HepG2 (cell line): ENCODE measurements around the gene IRF2. TPM values are rescaled to one million over a fixed set of nuclear protein-coding genes. Genes with fewer than 3 reads are reported as not detected.

Experiments used
- ARNTL ChIP-seq: sonication (generic); formaldehyde crosslinking; IDR thresholded peaks from 2 replicates; pipeline ENCODE4 v1.4.0; 2020; ENCODE audit warnings: mild to moderate bottlenecking, missing genetic modification reagents
- GABPB1 ChIP-seq: IDR thresholded peaks from 2 replicates; pipeline ENCODE4 v1.6.1; 2016; ENCODE audit warnings: mild to moderate bottlenecking, missing genetic modification reagents, moderate library complexity, missing compliant biosample characterization
- KDM5A ChIP-seq: fragments of 200-600 bp; sonication (generic); IDR thresholded peaks from 2 replicates; pipeline ENCODE4 v1.7.0; 2018; ENCODE audit warnings: antibody characterized with exemption, mild to moderate bottlenecking, low read length, borderline replicate concordance
- KLF15 ChIP-seq: sonication (generic); formaldehyde crosslinking; IDR thresholded peaks from 2 replicates; pipeline ENCODE4 v1.8.1; 2023; ENCODE audit warnings: borderline replicate concordance, mild to moderate bottlenecking, inconsistent platforms, missing genetic modification reagents, mixed read lengths
- KMT2A ChIP-seq: sonication (generic); formaldehyde crosslinking; IDR thresholded peaks from 2 replicates; pipeline ENCODE4 v1.4.0; 2020; ENCODE audit warnings: missing genetic modification reagents
- MBNL3 ChIP-seq: fragments of 250-450 bp; sonication (Bioruptor Pico); conservative IDR thresholded peaks from 2 replicates; pipeline ENCODE4 v1.8.0; 2022; ENCODE audit warnings: mild to moderate bottlenecking, inconsistent platforms
- MEIS2 ChIP-seq: sonication (generic); formaldehyde crosslinking; IDR thresholded peaks from 2 replicates; pipeline ENCODE4 v1.9.0; 2021; ENCODE audit warnings: mild to moderate bottlenecking, missing genetic modification reagents
- NFKB2 ChIP-seq: sonication (generic); formaldehyde crosslinking; IDR thresholded peaks from 2 replicates; pipeline ENCODE4 v1.4.0; 2020; ENCODE audit warnings: missing genetic modification reagents, borderline replicate concordance
- RFX5 ChIP-seq: IDR thresholded peaks from 2 replicates; pipeline ENCODE4 v1.6.1; 2011; ENCODE audit warnings: low read depth, low read length, improper control_type of control experiment
- RXRB ChIP-seq: IDR thresholded peaks from 2 replicates; pipeline ENCODE4 v1.6.1; 2016; ENCODE audit warnings: borderline replicate concordance, missing genetic modification reagents, missing compliant biosample characterization
- SAP130 ChIP-seq: IDR thresholded peaks from 2 replicates; pipeline ENCODE4 v1.6.1; 2016; ENCODE audit warnings: low read depth
- SRF ChIP-seq: IDR thresholded peaks from 2 replicates; pipeline ENCODE4 v1.6.1; 2011; ENCODE audit warnings: mild to moderate bottlenecking, low read depth, low read length, moderate library complexity
- SRSF9 ChIP-seq: fragments of 200-400 bp; formaldehyde crosslinking; IDR thresholded peaks from 2 replicates; pipeline ENCODE4 v1.6.1; 2018; ENCODE audit warnings: borderline replicate concordance, mild to moderate bottlenecking, low read depth, low read length; ENCODE audit not compliant: insufficient read depth, poor library complexity, severe bottlenecking
- TBP ChIP-seq: sonication (generic); formaldehyde crosslinking; IDR thresholded peaks from 2 replicates; pipeline ENCODE4 v1.5.0; 2020; ENCODE audit warnings: missing genetic modification reagents
- ZFX ChIP-seq: sonication (generic); formaldehyde crosslinking; IDR thresholded peaks from 2 replicates; pipeline ENCODE4 v1.4.0; 2020; ENCODE audit warnings: mild to moderate bottlenecking, low read depth, missing genetic modification reagents, moderate library complexity
- ZKSCAN8 ChIP-seq: IDR thresholded peaks from 2 replicates; pipeline ENCODE4 v1.6.1; 2016; ENCODE audit warnings: borderline replicate concordance, missing genetic modification reagents, missing compliant biosample characterization
- ZNF12 ChIP-seq: sonication (generic); formaldehyde crosslinking; IDR thresholded peaks from 2 replicates; pipeline ENCODE4 v1.5.0; 2020; ENCODE audit warnings: missing genetic modification reagents
- ZNF160 ChIP-seq: sonication (generic); formaldehyde crosslinking; IDR thresholded peaks from 2 replicates; pipeline ENCODE4 v1.8.0; 2022; ENCODE audit warnings: mild to moderate bottlenecking, inconsistent platforms, missing genetic modification reagents
- ZNF557 ChIP-seq: sonication (generic); formaldehyde crosslinking; IDR thresholded peaks from 2 replicates; pipeline ENCODE4 v1.4.0; 2020; ENCODE audit warnings: missing genetic modification reagents
- ZNF567 ChIP-seq: sonication (generic); formaldehyde crosslinking; IDR thresholded peaks from 2 replicates; pipeline ENCODE4 v1.8.1; 2023; ENCODE audit warnings: mild to moderate bottlenecking, missing genetic modification reagents, borderline replicate concordance
- ZNF792 ChIP-seq: IDR thresholded peaks from 2 replicates; pipeline ENCODE4 v1.6.1; 2016
- ZNF878 ChIP-seq: sonication (generic); formaldehyde crosslinking; IDR thresholded peaks from 2 replicates; pipeline ENCODE4 v1.8.1; 2023; ENCODE audit warnings: mild to moderate bottlenecking, missing genetic modification reagents, moderate library complexity
- polyA plus RNA-seq, 8 experiments: library from polyadenylated mRNA; depleted of rRNA in 3 of 8; stranded (reverse) in 7 of 8; unstranded in 1 of 8; fragments of >200 nt; fragmentation: Illumina TruSeq in 4 of 8; extraction: Trizol in 4 of 8; gene quantifications; 2 replicates each; pipeline versions ENCODE4 v1.2.1 to v1.2.3, GENCODE V29; 2011 to 2016; ENCODE audit warnings: low read depth in 4 of 8, missing spikeins in 1 of 8, mixed read lengths in 1 of 8; ENCODE audit not compliant: insufficient read depth in 1 of 8
- total RNA-seq, 5 experiments: library from RNA; depleted of rRNA; stranded (reverse); fragments of >200 nt; fragmentation: Illumina TruSeq; extraction: Trizol; gene quantifications; 2 replicates each; pipeline ENCODE4 v1.2.3, GENCODE V29; 2016; ENCODE audit warnings: low read depth in 1 of 5
- TF ChIP-seq, protein P1 (sequence below): sonication (generic); formaldehyde crosslinking; IDR thresholded peaks from 2 replicates; pipeline ENCODE4 v1.8.1; 2023; ENCODE audit warnings: mild to moderate bottlenecking, missing genetic modification reagents, borderline replicate concordance
- TF ChIP-seq, protein P2 (sequence below): sonication (generic); formaldehyde crosslinking; IDR thresholded peaks from 2 replicates; pipeline ENCODE4 v1.4.0; 2020; ENCODE audit warnings: missing genetic modification reagents
- TF ChIP-seq, protein P3 (sequence below): sonication (generic); formaldehyde crosslinking; IDR thresholded peaks from 2 replicates; pipeline ENCODE4 v1.4.0; 2020; ENCODE audit warnings: missing genetic modification reagents
- TF ChIP-seq, protein P4 (sequence below): sonication (generic); formaldehyde crosslinking; IDR thresholded peaks from 2 replicates; pipeline ENCODE4 v1.5.0; 2020; ENCODE audit warnings: missing genetic modification reagents, mild to moderate bottlenecking, borderline replicate concordance
- TF ChIP-seq, protein P5 (sequence below): IDR thresholded peaks from 2 replicates; pipeline ENCODE4 v1.6.1; 2016; ENCODE audit warnings: mild to moderate bottlenecking

Gene IRF2
- total and polyA plus RNA-seq, 2 of the 13 experiments (the other 11 are each of a cell fraction or from before 2014, with no cell fraction given) = 15.5 to 28.8 TPM

DNA sequence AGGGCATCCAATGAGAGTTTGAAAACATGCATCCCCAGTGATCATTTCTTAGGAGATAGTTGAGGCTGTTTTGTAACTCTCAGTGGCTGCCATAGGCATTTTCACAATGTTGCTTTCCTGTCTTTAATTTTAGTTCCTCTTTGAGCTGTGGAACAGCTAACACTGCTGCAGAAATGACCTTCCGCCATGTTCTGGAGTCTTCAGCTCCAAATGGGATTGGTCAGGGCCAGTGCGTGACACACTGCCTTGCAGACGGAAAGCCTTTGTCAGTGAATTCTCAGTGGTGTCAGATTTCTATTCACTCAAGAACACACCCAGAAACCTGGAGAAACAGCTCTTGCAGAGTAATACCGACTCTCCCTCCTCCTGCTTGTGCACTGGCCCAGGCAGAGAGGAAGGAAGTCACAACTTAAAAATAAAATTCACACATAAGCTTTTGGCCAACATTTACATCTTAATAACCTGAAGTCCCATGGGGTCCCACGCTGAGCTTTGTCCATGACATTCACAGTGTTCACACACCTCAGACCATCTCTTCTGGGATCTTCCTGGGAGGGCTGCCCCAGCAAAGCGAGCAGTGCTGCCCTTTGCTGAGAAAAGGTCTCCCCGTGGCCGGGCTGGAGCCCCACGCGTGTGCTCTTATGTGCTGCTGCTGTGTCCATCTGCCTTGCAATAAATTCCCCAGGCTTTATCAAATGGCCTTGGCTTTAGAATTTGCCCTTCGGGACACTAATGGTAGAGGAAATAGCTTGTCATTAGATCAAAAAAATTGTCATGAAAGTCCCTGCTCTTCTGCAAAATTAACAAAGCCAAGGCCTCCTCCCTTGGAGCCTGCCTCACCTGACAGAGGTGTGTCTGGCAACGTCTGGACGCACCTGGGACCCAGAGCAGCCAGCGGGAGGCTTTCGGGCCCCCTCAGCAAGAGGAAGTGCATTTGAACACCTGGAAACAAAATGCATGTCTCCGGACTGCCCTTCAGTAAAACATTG is 126.8 kb downstream of the IRF2 start (continued):
- peak; percentile 43; the same call in 1 of the 2 replicates for TF ChIP-seq NFKB2 (CRISPR knock-in tag)
- no peak for TF ChIP-seq ZKSCAN8
- no peak for TF ChIP-seq GABPB1 (CRISPR knock-in tag)
- peak; percentile 53; the same call in 1 of the 2 replicates for TF ChIP-seq ZNF567 (CRISPR knock-in tag)
- no peak for TF ChIP-seq ZNF12
- TF ChIP-seq, protein P1, sequence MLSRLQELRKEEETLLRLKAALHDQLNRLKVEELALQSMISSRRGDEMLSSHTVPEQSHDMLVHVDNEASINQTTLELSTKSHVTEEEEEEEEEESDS (CRISPR knock-in tag) = no peak
- TF ChIP-seq MEIS2 (CRISPR knock-in tag) = no peak
- no peak; the same call in 1 of the 2 replicates for TF ChIP-seq KLF15 (CRISPR knock-in tag)
- no peak for TF ChIP-seq TBP (CRISPR knock-in tag)
- TF ChIP-seq ZNF557 (CRISPR knock-in tag) = no peak
- TF ChIP-seq, protein P2, sequence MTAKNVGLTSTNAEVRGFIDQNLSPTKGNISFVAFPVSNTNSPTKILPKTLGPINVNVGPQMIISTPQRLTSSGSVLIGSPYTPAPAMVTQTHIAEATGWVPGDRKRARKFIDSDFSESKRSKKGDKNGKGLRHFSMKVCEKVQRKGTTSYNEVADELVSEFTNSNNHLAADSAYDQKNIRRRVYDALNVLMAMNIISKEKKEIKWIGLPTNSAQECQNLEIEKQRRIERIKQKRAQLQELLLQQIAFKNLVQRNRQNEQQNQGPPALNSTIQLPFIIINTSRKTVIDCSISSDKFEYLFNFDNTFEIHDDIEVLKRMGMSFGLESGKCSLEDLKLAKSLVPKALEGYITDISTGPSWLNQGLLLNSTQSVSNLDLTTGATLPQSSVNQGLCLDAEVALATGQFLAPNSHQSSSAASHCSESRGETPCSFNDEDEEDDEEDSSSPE (CRISPR knock-in tag) = no peak
- TF ChIP-seq SRSF9 = no peak
- TF ChIP-seq SRF = no peak
- no peak for TF ChIP-seq KMT2A (CRISPR knock-in tag)
- TF ChIP-seq, protein P3, sequence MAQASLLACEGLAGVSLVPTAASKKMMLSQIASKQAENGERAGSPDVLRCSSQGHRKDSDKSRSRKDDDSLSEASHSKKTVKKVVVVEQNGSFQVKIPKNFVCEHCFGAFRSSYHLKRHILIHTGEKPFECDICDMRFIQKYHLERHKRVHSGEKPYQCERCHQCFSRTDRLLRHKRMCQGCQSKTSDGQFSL (CRISPR knock-in tag) = no peak
- no peak for TF ChIP-seq ZNF792 (CRISPR knock-in tag)
- TF ChIP-seq, protein P4, sequence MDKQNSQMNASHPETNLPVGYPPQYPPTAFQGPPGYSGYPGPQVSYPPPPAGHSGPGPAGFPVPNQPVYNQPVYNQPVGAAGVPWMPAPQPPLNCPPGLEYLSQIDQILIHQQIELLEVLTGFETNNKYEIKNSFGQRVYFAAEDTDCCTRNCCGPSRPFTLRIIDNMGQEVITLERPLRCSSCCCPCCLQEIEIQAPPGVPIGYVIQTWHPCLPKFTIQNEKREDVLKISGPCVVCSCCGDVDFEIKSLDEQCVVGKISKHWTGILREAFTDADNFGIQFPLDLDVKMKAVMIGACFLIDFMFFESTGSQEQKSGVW (CRISPR knock-in tag) = no peak
- no peak for TF ChIP-seq RFX5
- TF ChIP-seq ZFX (CRISPR knock-in tag) = 0 out of 2 replicates have a peak, but pooled peaks have one; percentile 19
- TF ChIP-seq ARNTL (CRISPR knock-in tag) = no peak
- TF ChIP-seq, protein P5, sequence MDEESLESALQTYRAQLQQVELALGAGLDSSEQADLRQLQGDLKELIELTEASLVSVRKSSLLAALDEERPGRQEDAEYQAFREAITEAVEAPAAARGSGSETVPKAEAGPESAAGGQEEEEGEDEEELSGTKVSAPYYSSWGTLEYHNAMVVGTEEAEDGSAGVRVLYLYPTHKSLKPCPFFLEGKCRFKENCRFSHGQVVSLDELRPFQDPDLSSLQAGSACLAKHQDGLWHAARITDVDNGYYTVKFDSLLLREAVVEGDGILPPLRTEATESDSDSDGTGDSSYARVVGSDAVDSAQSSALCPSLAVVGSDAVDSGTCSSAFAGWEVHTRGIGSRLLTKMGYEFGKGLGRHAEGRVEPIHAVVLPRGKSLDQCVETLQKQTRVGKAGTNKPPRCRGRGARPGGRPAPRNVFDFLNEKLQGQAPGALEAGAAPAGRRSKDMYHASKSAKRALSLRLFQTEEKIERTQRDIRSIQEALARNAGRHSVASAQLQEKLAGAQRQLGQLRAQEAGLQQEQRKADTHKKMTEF = no peak
- no peak for TF ChIP-seq ZNF160 (CRISPR knock-in tag)
- TF ChIP-seq MBNL3 (CRISPR knock-in tag) = no peak
- TF ChIP-seq SAP130 (CRISPR knock-in tag) = no peak
- no peak for TF ChIP-seq KDM5A
- TF ChIP-seq RXRB = no peak
- TF ChIP-seq ZNF878 (CRISPR knock-in tag) = 0 out of 2 replicates have a peak, but pooled peaks have one; percentile 1
